ENCODE results near the gene RNF123. TPM values are rescaled to one million over a fixed set of nuclear protein-coding genes. Genes with fewer than 3 reads are reported as not detected.

RNF123 gene
- total RNA-seq, 1 experiment from 2014 or later: 23.1 TPM

DNA sequence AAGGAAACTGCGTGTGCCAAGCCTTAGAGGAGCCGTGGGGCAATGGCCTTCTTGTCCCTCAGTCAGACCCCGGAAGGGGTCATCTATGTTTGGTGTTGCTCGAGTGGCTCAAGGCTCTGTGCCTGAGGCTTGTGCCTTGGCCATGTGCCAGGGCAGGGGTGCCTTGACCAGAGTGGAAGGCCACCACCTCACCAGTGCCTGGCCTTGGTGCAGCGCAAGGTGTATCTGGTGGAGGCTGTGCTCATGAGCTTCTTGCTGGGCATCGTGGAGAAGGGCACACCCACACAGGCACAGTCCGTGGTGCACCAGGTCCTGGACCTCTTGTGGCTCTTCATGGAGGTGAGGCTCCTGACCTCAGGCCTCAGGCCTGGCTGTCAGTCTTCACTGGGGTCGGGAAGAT is 10.7 kb downstream of the RNF123 start:
- CTCF ChIA-PET: no interaction called here
- TF ChIP-seq TCF7L2 (IDR thresholded peaks at IDR 0.05; ENCODE audit: low read depth, low read length) (no peak), SIN3A (IDR thresholded peaks at IDR 0.05; ENCODE audit: borderline replicate concordance, insufficient read depth, low read depth, low read length) (no peak), POLR2AphosphoS5 (IDR thresholded peaks at IDR 0.05; ENCODE audit: low read depth, low read length) (no peak)
- TF ChIP-seq, protein P1, sequence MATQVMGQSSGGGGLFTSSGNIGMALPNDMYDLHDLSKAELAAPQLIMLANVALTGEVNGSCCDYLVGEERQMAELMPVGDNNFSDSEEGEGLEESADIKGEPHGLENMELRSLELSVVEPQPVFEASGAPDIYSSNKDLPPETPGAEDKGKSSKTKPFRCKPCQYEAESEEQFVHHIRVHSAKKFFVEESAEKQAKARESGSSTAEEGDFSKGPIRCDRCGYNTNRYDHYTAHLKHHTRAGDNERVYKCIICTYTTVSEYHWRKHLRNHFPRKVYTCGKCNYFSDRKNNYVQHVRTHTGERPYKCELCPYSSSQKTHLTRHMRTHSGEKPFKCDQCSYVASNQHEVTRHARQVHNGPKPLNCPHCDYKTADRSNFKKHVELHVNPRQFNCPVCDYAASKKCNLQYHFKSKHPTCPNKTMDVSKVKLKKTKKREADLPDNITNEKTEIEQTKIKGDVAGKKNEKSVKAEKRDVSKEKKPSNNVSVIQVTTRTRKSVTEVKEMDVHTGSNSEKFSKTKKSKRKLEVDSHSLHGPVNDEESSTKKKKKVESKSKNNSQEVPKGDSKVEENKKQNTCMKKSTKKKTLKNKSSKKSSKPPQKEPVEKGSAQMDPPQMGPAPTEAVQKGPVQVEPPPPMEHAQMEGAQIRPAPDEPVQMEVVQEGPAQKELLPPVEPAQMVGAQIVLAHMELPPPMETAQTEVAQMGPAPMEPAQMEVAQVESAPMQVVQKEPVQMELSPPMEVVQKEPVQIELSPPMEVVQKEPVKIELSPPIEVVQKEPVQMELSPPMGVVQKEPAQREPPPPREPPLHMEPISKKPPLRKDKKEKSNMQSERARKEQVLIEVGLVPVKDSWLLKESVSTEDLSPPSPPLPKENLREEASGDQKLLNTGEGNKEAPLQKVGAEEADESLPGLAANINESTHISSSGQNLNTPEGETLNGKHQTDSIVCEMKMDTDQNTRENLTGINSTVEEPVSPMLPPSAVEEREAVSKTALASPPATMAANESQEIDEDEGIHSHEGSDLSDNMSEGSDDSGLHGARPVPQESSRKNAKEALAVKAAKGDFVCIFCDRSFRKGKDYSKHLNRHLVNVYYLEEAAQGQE (IDR thresholded peaks at IDR 0.05; ENCODE audit: insufficient read depth in 1 of 2, low read depth in 2 of 2, low read length in 1 of 2): no peak
- TF ChIP-seq, protein P2, sequence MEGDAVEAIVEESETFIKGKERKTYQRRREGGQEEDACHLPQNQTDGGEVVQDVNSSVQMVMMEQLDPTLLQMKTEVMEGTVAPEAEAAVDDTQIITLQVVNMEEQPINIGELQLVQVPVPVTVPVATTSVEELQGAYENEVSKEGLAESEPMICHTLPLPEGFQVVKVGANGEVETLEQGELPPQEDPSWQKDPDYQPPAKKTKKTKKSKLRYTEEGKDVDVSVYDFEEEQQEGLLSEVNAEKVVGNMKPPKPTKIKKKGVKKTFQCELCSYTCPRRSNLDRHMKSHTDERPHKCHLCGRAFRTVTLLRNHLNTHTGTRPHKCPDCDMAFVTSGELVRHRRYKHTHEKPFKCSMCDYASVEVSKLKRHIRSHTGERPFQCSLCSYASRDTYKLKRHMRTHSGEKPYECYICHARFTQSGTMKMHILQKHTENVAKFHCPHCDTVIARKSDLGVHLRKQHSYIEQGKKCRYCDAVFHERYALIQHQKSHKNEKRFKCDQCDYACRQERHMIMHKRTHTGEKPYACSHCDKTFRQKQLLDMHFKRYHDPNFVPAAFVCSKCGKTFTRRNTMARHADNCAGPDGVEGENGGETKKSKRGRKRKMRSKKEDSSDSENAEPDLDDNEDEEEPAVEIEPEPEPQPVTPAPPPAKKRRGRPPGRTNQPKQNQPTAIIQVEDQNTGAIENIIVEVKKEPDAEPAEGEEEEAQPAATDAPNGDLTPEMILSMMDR (IDR thresholded peaks at IDR 0.05): no peak
- no TSS peak for BruUV-seq (replicated peaks)
- no peaks in the 10 kb centered on the region for H3K36me3 ChIP-seq (ENCODE audit: control insufficient read depth, insufficient read depth, low read length)
- no peaks in the 10 kb centered on the region for H3K4me1 ChIP-seq (ENCODE audit: control insufficient read depth, insufficient read depth, low read length)
- intact Hi-C loops (cut with micrococcal nuclease; ENCODE audit: unreplicated experiment): no loop called here
- no peak overlapping the region for H3K27ac ChIP-seq (ENCODE audit: low read length)
- in situ Hi-C loops (cut with HindIII; ENCODE audit: low pct_unique_long_range_greater_than_20kb, low sequenced_read_pairs): no loop called here
- no peak for DNase-seq (ENCODE audit: low read depth, low spot score)
- no peaks in the 10 kb centered on the region for H3K27me3 ChIP-seq (ENCODE audit: control insufficient read depth, insufficient read depth, low read length)
- H3K9me3 ChIP-seq (ENCODE audit: control insufficient read depth, insufficient read depth, low read depth, low read length): no peaks in the 10 kb centered on the region
- POLR2A ChIA-PET: no interaction called here
- ATAC-seq: no peak
- H3K4me3 ChIP-seq (ENCODE audit: low read depth in 2 of 2, low read length in 2 of 2): no peak overlapping the region

DNA sequence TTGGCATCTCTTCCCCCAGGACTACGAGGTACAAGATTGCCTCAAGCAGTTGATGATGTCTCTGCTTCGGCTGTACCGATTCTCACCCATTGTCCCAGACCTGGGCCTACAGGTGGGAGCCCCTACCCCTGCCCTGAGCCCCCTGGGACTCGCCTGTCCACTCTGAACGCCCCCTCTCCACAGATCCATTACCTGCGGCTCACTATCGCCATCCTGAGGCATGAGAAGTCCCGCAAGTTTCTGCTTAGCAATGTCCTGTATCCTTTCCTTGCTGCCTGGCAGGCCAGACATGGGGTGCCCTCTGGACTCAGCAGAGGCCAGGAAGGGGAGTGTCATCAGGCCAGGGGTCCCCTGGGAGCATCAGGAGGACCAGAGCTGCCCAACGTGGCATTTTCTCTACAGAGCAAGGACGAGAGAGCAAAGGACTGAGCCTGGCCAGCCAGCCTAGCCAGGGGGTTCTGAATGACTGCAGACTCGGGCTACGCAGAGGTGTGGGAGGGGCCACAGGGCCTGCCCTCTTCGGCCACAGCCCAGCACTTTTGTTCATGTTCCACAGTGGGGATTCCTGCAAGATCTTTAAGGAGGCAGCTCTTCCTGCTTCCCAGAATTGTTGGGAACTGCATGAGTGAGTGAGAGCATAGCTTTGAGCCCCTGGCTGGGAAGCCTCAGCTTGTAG is 11.2 kb downstream of the RNF123 start:
- ATAC-seq: no peak
- no peaks in the 10 kb centered on the region for H3K9me3 ChIP-seq (ENCODE audit: control insufficient read depth, insufficient read depth, low read depth, low read length)
- in situ Hi-C loops (cut with HindIII; ENCODE audit: low pct_unique_long_range_greater_than_20kb, low sequenced_read_pairs): no loop called here
- ChIA-PET POLR2A (interaction anchor here (0.6 kb wide), 1 partner anchor 194 kb away, joined by 3 read pairs; no protein-coding TSS in a partner anchor), CTCF (interaction anchor here (0.6 to 1.1 kb wide), 3 partner anchors 86 to 161 kb away, joined by 3 to 6 read pairs (median 4); partner anchors contain the start of gene IP6K1)
- no peaks in the 10 kb centered on the region for H3K4me1 ChIP-seq (ENCODE audit: control insufficient read depth, insufficient read depth, low read length)
- no peak overlapping the region for H3K4me3 ChIP-seq (ENCODE audit: low read depth in 2 of 2, low read length in 2 of 2)
- no peak overlapping the region for H3K27ac ChIP-seq (ENCODE audit: low read length)
- intact Hi-C loops (cut with micrococcal nuclease; ENCODE audit: unreplicated experiment): no loop called here
- TF ChIP-seq, protein P2 (IDR thresholded peaks at IDR 0.05): no peak; the same call in 1 of the 2 replicates
- TF ChIP-seq, protein P1 (IDR thresholded peaks at IDR 0.05; ENCODE audit: insufficient read depth in 1 of 2, low read depth in 2 of 2, low read length in 1 of 2): no peak
- TF ChIP-seq SIN3A (IDR thresholded peaks at IDR 0.05; ENCODE audit: borderline replicate concordance, insufficient read depth, low read depth, low read length) (no peak), TCF7L2 (IDR thresholded peaks at IDR 0.05; ENCODE audit: low read depth, low read length) (no peak), POLR2AphosphoS5 (IDR thresholded peaks at IDR 0.05; ENCODE audit: low read depth, low read length) (no peak)
- no peaks in the 10 kb centered on the region for H3K36me3 ChIP-seq (ENCODE audit: control insufficient read depth, insufficient read depth, low read length)
- H3K27me3 ChIP-seq (ENCODE audit: control insufficient read depth, insufficient read depth, low read length): no peaks in the 10 kb centered on the region
- BruUV-seq (replicated peaks): no TSS peak
- DNase-seq (ENCODE audit: low read depth, low spot score): no peak

All from Panc1 (cell line).